BLaER1 treated with 17β-estradiol and CSF1 and Interleukin-3, amounts not matched to agents 10 nM and 100 nM (cell line): Measurements from ENCODE around the gene SRGAP1.

Experiments
- H3K27ac ChIP-seq, 11 experiments: shearing (Covaris generic); formaldehyde crosslinking; 2 replicates each; pipeline ENCODE4 v1.8.1; 2022
- H3K27me3 ChIP-seq, 11 experiments: shearing (Covaris generic); formaldehyde crosslinking; 2 replicates each; pipeline ENCODE4 v1.8.1; 2022
- H3K36me3 ChIP-seq, 11 experiments: shearing (Covaris generic); formaldehyde crosslinking; 2 replicates each; pipeline ENCODE4 v1.8.1; 2022
- H3K4me1 ChIP-seq, 10 experiments: shearing (Covaris generic); formaldehyde crosslinking; 2 replicates each; pipeline ENCODE4 v1.8.1; 2022
- H3K4me2 ChIP-seq, 11 experiments: shearing (Covaris generic); formaldehyde crosslinking; 2 replicates each; pipeline ENCODE4 v1.8.1; 2022
- H3K4me3 ChIP-seq, 10 experiments: shearing (Covaris generic); formaldehyde crosslinking; 2 replicates each; pipeline ENCODE4 v1.8.1; 2022
- H3K9ac ChIP-seq, 11 experiments: shearing (Covaris generic); formaldehyde crosslinking; 2 replicates each; pipeline ENCODE4 v1.8.1; 2022
- H3K9me3 ChIP-seq, 11 experiments: shearing (Covaris generic); formaldehyde crosslinking; replicated peaks in 1 of 11; 2 replicates each; pipeline ENCODE4 v1.8.1; 2022
- H4K20me1 ChIP-seq, 11 experiments: shearing (Covaris generic); formaldehyde crosslinking; 2 replicates each; pipeline ENCODE4 v1.8.1; 2022
- Cebpa-rat ChIP-seq, 11 experiments: shearing (Covaris generic); IDR thresholded peaks; 2 replicates each; pipeline ENCODE4 v1.8.1; 2022

SRGAP1 gene

GRCh38 chr12:63844391-63845341, at the start of gene SRGAP1:
TSS of gene SRGAP1 (plus strand) at chr12:63844700. CDS start at chr12:63844817, 117 bp downstream.
- peaks cover 0 to 23% (median 12%) of the 10 kb centered on the region in 10 experiments; a peak in 19 of 20 replicates for H3K4me1 ChIP-seq
- H3K4me3 ChIP-seq, result peak within 1 kb of the TSS; percentile 78 to 94 (median 84)
- peak within 1 kb of the TSS; percentile 52 to 81 (median 70) for H3K27ac ChIP-seq
- H3K36me3 ChIP-seq, result no peaks in the 10 kb centered on the region
- H3K4me2 ChIP-seq, result peak within 1 kb of the TSS; percentile 88 to 97 (median 94)
- no peak for TF ChIP-seq Cebpa-rat (IDR thresholded peaks at IDR 0.05)
- no peaks in the 10 kb centered on the region for H3K9me3 ChIP-seq
- H3K27me3 ChIP-seq, result peaks cover 0 to 7% (median 0%) of the 10 kb centered on the region in 11 experiments; a peak in 2 of 22 replicates
- H3K9ac ChIP-seq, result peak within 1 kb of the TSS; percentile 74 to 86 (median 82)
- H4K20me1 ChIP-seq, result no peaks in the 10 kb centered on the region

GRCh38 chr12:63795032-63795687, 49.3 kb upstream of the SRGAP1 start:
- Histone ChIP-seq H4K20me1 (no peaks in the 10 kb centered on the region), H3K9me3 (no peaks in the 10 kb centered on the region), H3K4me3 (no peak overlapping the region), H3K27me3 (no peaks in the 10 kb centered on the region), H3K27ac (no peak overlapping the region), H3K4me2 (no peak overlapping the region), H3K9ac (no peak overlapping the region), H3K36me3 (peaks cover 11 to 38% (median 17%) of the 10 kb centered on the region in 11 experiments; a peak in 20 of 22 replicates), H3K4me1 (no peaks in the 10 kb centered on the region)
- no peak for TF ChIP-seq Cebpa-rat (IDR thresholded peaks at IDR 0.05)

GRCh38 chr12:63795944-63796343, 48.6 kb upstream of the SRGAP1 start:
- Histone ChIP-seq H4K20me1 (no peaks in the 10 kb centered on the region), H3K27ac (no peak overlapping the region), H3K9me3 (no peaks in the 10 kb centered on the region), H3K4me3 (no peak overlapping the region), H3K36me3 (peaks cover 3 to 30% (median 9%) of the 10 kb centered on the region in 11 experiments; a peak in 12 of 22 replicates), H3K9ac (no peak overlapping the region), H3K4me1 (no peaks in the 10 kb centered on the region), H3K27me3 (no peaks in the 10 kb centered on the region), H3K4me2 (no peak overlapping the region)
- no peak for TF ChIP-seq Cebpa-rat (IDR thresholded peaks at IDR 0.05)

- Histone ChIP-seq H3K9ac (no peak overlapping the region), H3K4me1 (no peaks in the 10 kb centered on the region), H3K4me3 (no peak overlapping the region), H3K9me3 (no peaks in the 10 kb centered on the region), H3K27me3 (no peaks in the 10 kb centered on the region), H3K4me2 (no peak overlapping the region), H4K20me1 (no peaks in the 10 kb centered on the region), H3K36me3 (peaks cover 0 to 23% (median 21%) of the 10 kb centered on the region in 11 experiments; a peak in 15 of 22 replicates), H3K27ac (no peak overlapping the region)
- TF ChIP-seq Cebpa-rat (IDR thresholded peaks at IDR 0.05), result no peak
These were observed 42.4 kb upstream of the SRGAP1 start for GRCh38 chr12:63802012-63802608.

- peaks cover 7 to 47% (median 34%) of the 10 kb centered on the region in 11 experiments; a peak in 21 of 22 replicates for H3K36me3 ChIP-seq
- no peak overlapping the region for H3K27ac ChIP-seq
- H3K4me1 ChIP-seq, result no peaks in the 10 kb centered on the region
- H3K27me3 ChIP-seq, result no peaks in the 10 kb centered on the region
- no peaks in the 10 kb centered on the region for H4K20me1 ChIP-seq
- no peak overlapping the region for H3K4me2 ChIP-seq
- no peaks in the 10 kb centered on the region for H3K9me3 ChIP-seq
- no peak overlapping the region for H3K4me3 ChIP-seq
- TF ChIP-seq Cebpa-rat (IDR thresholded peaks at IDR 0.05), result no peak
- H3K9ac ChIP-seq, result no peak overlapping the region
These were observed 39.8 kb upstream of the SRGAP1 start for GRCh38 chr12:63804746-63805145.

GRCh38 chr12:63805704-63806672, 38.5 kb upstream of the SRGAP1 start:
- Histone ChIP-seq H3K4me1 (no peaks in the 10 kb centered on the region), H3K9me3 (no peaks in the 10 kb centered on the region), H4K20me1 (no peaks in the 10 kb centered on the region), H3K27ac (no peak overlapping the region), H3K9ac (no peak overlapping the region), H3K27me3 (no peaks in the 10 kb centered on the region), H3K36me3 (peaks cover 7 to 48% (median 35%) of the 10 kb centered on the region in 11 experiments; a peak in 21 of 22 replicates), H3K4me2 (no peak overlapping the region), H3K4me3 (no peak overlapping the region)
- TF ChIP-seq Cebpa-rat (IDR thresholded peaks at IDR 0.05), result no peak

GRCh38 chr12:63808631-63809030, 35.9 kb upstream of the SRGAP1 start:
- no peaks in the 10 kb centered on the region for H3K9me3 ChIP-seq
- H3K9ac ChIP-seq, result no peak overlapping the region
- no peaks in the 10 kb centered on the region for H3K27me3 ChIP-seq
- no peak overlapping the region for H3K4me3 ChIP-seq
- H3K4me2 ChIP-seq, result no peak overlapping the region
- TF ChIP-seq Cebpa-rat (IDR thresholded peaks at IDR 0.05), result no peak
- no peaks in the 10 kb centered on the region for H4K20me1 ChIP-seq
- H3K4me1 ChIP-seq, result 0 out of 20 replicates have a peak, but pooled peaks cover 0 to 4% (median 0%) of the 10 kb centered on the region in 10 experiments
- H3K27ac ChIP-seq, result no peak overlapping the region
- H3K36me3 ChIP-seq, result peaks cover 7 to 48% (median 35%) of the 10 kb centered on the region in 11 experiments; a peak in 21 of 22 replicates

GRCh38 chr12:63809566-63809965, 34.9 kb upstream of the SRGAP1 start:
- Histone ChIP-seq H4K20me1 (no peaks in the 10 kb centered on the region), H3K4me3 (no peak overlapping the region), H3K27ac (no peak overlapping the region), H3K9ac (no peak overlapping the region), H3K4me1 (0 out of 20 replicates have a peak, but pooled peaks cover 0 to 4% (median under 1%) of the 10 kb centered on the region in 10 experiments), H3K36me3 (peaks cover 7 to 48% (median 35%) of the 10 kb centered on the region in 11 experiments; a peak in 21 of 22 replicates), H3K9me3 (no peaks in the 10 kb centered on the region), H3K27me3 (no peaks in the 10 kb centered on the region), H3K4me2 (no peak overlapping the region)
- TF ChIP-seq Cebpa-rat (IDR thresholded peaks at IDR 0.05), result no peak
